PC-3 (cell line): ENCODE results near the gene EBP. TPM values are rescaled to one million over a fixed set of nuclear protein-coding genes. Genes with fewer than 3 reads are reported as not detected.

ENCODE experiments used
- ATAC-seq: fragments of 200-7000 bp; cut with Tn5 transposase; 2 replicates; pipeline ENCODE4 v1.9.1; 2020; ENCODE audit warnings: mild to moderate bottlenecking, moderate library complexity
- BruUV-seq: library from RNA; stranded (reverse); fragments of 400-500 nt; replicated peaks from 2 replicates; lab custom pipeline; 2021; lab: Mats Ljungman, UMichigan
- CTCF ChIA-PET: fragments of 300-600 bp; sonication (Branson Sonifier 250); formaldehyde crosslinking; loops from one replicate; lab custom pipeline; 2022; ENCODE audit warnings: antibody characterized with exemption; lab: Charles Lee
- POLR2A ChIA-PET: fragments of 300-600 bp; sonication (Branson Sonifier 250); formaldehyde crosslinking; loops from one replicate; lab custom pipeline; 2022; ENCODE audit warnings: antibody characterized with exemption; ENCODE audit not compliant: unreplicated experiment; lab: Charles Lee
- DNase-seq: peaks from one replicate; pipeline ENCODE4 v3.0.0-alpha.2; 2015
- H2AFZ ChIP-seq: fragments of 300-600 bp; sonication (generic); 2 replicates; pipeline ENCODE4 v1.6.0; 2016; ENCODE audit warnings: antibody characterized with exemption, low read length
- H3F3A ChIP-seq: fragments of 300-600 bp; sonication (generic); one replicate; pipeline ENCODE4 v1.6.0; 2017; ENCODE audit warnings: antibody characterized with exemption, low read length, control low read depth, mild to moderate bottlenecking; ENCODE audit not compliant: unreplicated experiment
- H3K27ac ChIP-seq: fragments of 300-600 bp; sonication (generic); 2 replicates; pipeline ENCODE4 v1.5.1; 2016; ENCODE audit warnings: mild to moderate bottlenecking, low read length
- H3K27me3 ChIP-seq: fragments of 300-600 bp; sonication (generic); 2 replicates; pipeline ENCODE4 v1.6.1; 2016; ENCODE audit warnings: low read length, mixed read lengths
- H3K36me3 ChIP-seq: fragments of 300-600 bp; sonication (generic); 2 replicates; pipeline ENCODE4 v1.6.1; 2016; ENCODE audit warnings: low read depth, mixed run types, low read length, mixed read lengths
- H3K4me1 ChIP-seq: fragments of 300-600 bp; sonication (generic); 2 replicates; pipeline ENCODE4 v1.5.1; 2016; ENCODE audit warnings: low read length; ENCODE audit not compliant: insufficient read depth
- H3K4me2 ChIP-seq: fragments of 300-600 bp; sonication (generic); 2 replicates; pipeline ENCODE4 v1.6.0; 2016; ENCODE audit warnings: low read length
- H3K4me3 ChIP-seq: fragments of 300-600 bp; sonication (generic); 2 replicates; pipeline ENCODE4 v1.5.1; 2016; ENCODE audit warnings: mild to moderate bottlenecking, low read length, mixed read lengths
- H3K79me2 ChIP-seq: fragments of 300-600 bp; sonication (generic); 2 replicates; pipeline ENCODE4 v1.6.1; 2017; ENCODE audit warnings: low read length, mixed read lengths
- H3K9ac ChIP-seq: fragments of 300-600 bp; sonication (generic); 2 replicates; pipeline ENCODE4 v1.6.0; 2016; ENCODE audit warnings: mild to moderate bottlenecking, low read length
- H3K9me2 ChIP-seq: fragments of 300-600 bp; sonication (generic); replicated peaks from 2 replicates; pipeline ENCODE4 v1.6.1; 2016; ENCODE audit warnings: mixed run types, low read length, mixed read lengths
- H3K9me3 ChIP-seq: fragments of 300-600 bp; sonication (generic); 2 replicates; pipeline ENCODE4 v1.6.1; 2016; ENCODE audit warnings: low read length, mixed read lengths
- H4K20me1 ChIP-seq: fragments of 300-600 bp; sonication (generic); 2 replicates; pipeline ENCODE4 v1.6.1; 2016; ENCODE audit warnings: low read length, mixed read lengths
- EZH2 ChIP-seq: fragments of 300-600 bp; sonication (generic); IDR thresholded peaks from one replicate; pipeline ENCODE4 v1.6.1; 2017; ENCODE audit warnings: antibody characterized with exemption, mild to moderate bottlenecking, low read length; ENCODE audit not compliant: unreplicated experiment
- EZH2phosphoT487 ChIP-seq: fragments of 300-600 bp; sonication (generic); IDR thresholded peaks from 2 replicates; pipeline ENCODE4 v1.6.1; 2018; ENCODE audit warnings: mild to moderate bottlenecking, antibody characterized with exemption, low read length, borderline replicate concordance
- intact Hi-C: fragments of 100-400 bp; cut with micrococcal nuclease; formaldehyde crosslinking; loops from 2 replicates; pipeline ENCODE4 v1.9.0; 2023
- total RNA-seq: library from RNA; depleted of rRNA; stranded (reverse); fragments of >200 nt; gene quantifications from 2 replicates; pipeline ENCODE4 v1.2.3, GENCODE V29; 2014
- TF ChIP-seq, protein P1 (sequence below): fragments of 300-600 bp; sonication (generic); conservative IDR thresholded peaks from 2 replicates; pipeline ENCODE4 v1.5.1; 2017; ENCODE audit warnings: antibody characterized with exemption, low read depth, mild to moderate bottlenecking, low read length

EBP gene
- total RNA-seq, 1 experiment from 2014 or later, result 307 TPM

DNA sequence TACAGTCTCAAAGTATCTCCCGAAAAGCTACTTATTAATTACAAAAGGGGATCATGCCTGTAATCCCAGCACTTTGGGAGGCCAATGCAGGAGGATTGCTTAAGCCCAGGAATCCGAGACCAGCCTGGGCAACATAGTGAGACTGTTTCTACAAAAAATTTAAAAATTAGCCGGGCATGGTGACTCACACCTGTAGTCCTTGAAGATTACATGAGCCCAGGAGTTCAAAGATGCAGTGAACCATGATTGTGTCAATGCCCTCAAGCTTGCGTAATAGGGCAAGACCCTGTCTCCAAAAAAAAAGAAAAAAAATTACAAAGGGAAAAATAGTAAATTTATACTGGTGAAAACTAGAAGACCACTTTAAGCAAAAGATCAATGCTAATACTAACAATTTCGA, 16.1 kb upstream of the EBP start:
- no peaks in the 10 kb centered on the region for H3K9me2 ChIP-seq
- BruUV-seq, result no TSS peak
- H3K9me3 ChIP-seq, result no peaks in the 10 kb centered on the region
- no peak for ATAC-seq
- H3K79me2 ChIP-seq, result peaks cover 19% of the 10 kb centered on the region; the same call in 1 of the 2 replicates
- no peaks in the 10 kb centered on the region for H3K36me3 ChIP-seq
- no peak overlapping the region for H3K4me3 ChIP-seq
- TF ChIP-seq EZH2phosphoT487 (no peak), EZH2 (no peak)
- TF ChIP-seq, protein P1, sequence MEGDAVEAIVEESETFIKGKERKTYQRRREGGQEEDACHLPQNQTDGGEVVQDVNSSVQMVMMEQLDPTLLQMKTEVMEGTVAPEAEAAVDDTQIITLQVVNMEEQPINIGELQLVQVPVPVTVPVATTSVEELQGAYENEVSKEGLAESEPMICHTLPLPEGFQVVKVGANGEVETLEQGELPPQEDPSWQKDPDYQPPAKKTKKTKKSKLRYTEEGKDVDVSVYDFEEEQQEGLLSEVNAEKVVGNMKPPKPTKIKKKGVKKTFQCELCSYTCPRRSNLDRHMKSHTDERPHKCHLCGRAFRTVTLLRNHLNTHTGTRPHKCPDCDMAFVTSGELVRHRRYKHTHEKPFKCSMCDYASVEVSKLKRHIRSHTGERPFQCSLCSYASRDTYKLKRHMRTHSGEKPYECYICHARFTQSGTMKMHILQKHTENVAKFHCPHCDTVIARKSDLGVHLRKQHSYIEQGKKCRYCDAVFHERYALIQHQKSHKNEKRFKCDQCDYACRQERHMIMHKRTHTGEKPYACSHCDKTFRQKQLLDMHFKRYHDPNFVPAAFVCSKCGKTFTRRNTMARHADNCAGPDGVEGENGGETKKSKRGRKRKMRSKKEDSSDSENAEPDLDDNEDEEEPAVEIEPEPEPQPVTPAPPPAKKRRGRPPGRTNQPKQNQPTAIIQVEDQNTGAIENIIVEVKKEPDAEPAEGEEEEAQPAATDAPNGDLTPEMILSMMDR, result no peak
- intact Hi-C loops, result no loop called here
- no peak for DNase-seq
- ChIA-PET POLR2A (no interaction called here), CTCF (interaction anchor here (0.6 kb wide), 1 partner anchor 11 kb away, joined by 3 read pairs; no protein-coding TSS in a partner anchor)
- H3F3A ChIP-seq, result no peaks in the 10 kb centered on the region
- no peak overlapping the region for H3K9ac ChIP-seq
- H4K20me1 ChIP-seq, result no peaks in the 10 kb centered on the region
- peaks cover 11% of the 10 kb centered on the region; the same call in 1 of the 2 replicates for H3K4me1 ChIP-seq
- no peaks in the 10 kb centered on the region for H3K27me3 ChIP-seq
- H3K4me2 ChIP-seq, result no peak overlapping the region
- no peak overlapping the region for H3K27ac ChIP-seq
- no peak overlapping the region for H2AFZ ChIP-seq

DNA sequence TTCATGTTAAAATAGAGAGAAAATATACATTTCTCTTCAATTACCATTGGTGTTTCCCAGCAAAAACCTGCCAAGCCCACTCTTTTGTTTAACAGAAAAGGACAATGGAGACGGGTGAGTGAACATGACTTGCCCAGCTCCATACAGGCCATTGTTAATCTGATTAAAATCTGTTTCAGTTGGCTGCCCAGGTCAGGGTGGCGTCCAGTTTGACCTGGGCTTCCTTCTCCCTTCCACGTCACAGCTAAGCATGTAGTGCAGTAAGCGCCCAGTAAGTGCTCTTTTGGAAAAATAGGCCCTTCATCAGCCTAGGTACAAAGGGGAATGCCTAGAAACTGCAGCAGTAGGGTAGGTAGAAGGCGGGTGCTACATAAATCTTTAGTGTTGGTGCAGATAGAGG, 14.4 kb upstream of the EBP start:
- no TSS peak for BruUV-seq
- POLR2A ChIA-PET, result no interaction called here

More for the DNA sequence above, 14.4 kb upstream of the EBP start:
- Histone ChIP-seq H3K9me3 (no peaks in the 10 kb centered on the region), H3K4me1 (peaks cover 11% of the 10 kb centered on the region; the same call in 1 of the 2 replicates), H3K4me3 (no peak overlapping the region), H3F3A (no peaks in the 10 kb centered on the region), H3K79me2 (peaks cover 19% of the 10 kb centered on the region; the same call in 1 of the 2 replicates), H4K20me1 (no peaks in the 10 kb centered on the region), H2AFZ (no peak overlapping the region), H3K4me2 (no peak overlapping the region), H3K27ac (no peak overlapping the region), H3K36me3 (no peaks in the 10 kb centered on the region), H3K27me3 (no peaks in the 10 kb centered on the region), H3K9me2 (no peaks in the 10 kb centered on the region), H3K9ac (no peak overlapping the region)
- DNase-seq (no peak), ATAC-seq (no peak)
- intact Hi-C loops, result no loop called here
- CTCF ChIA-PET, result no interaction called here
- no peak for TF ChIP-seq EZH2
- TF ChIP-seq EZH2phosphoT487, result no peak
- TF ChIP-seq, protein P1, result no peak
